GM12878 (cell line): Measurements from ENCODE around the gene TGFB1.

Experiments used
- POLR2A ChIP-seq: IDR thresholded peaks from 2 replicates; pipeline ENCODE4 v1.6.1; 2011; ENCODE audit warnings: low read depth, mild to moderate bottlenecking, low read length
- TCF7 ChIP-seq: IDR thresholded peaks from 2 replicates; pipeline ENCODE4 v1.6.1; 2014; ENCODE audit warnings: antibody characterized with exemption, borderline replicate concordance
- TF ChIP-seq, protein P1 (sequence below), 3 experiments: IDR thresholded peaks in 2 of 3; conservative IDR thresholded peaks in 1 of 3; 2 replicates each; pipeline ENCODE4 v1.5.1; 2011; ENCODE audit warnings: low read depth in 3 of 3, low read length in 3 of 3, mild to moderate bottlenecking in 3 of 3, control low read depth in 2 of 3, moderate library complexity in 2 of 3, inconsistent platforms in 1 of 3, mixed read lengths in 1 of 3; ENCODE audit not compliant: control insufficient read depth in 2 of 3, insufficient read depth in 1 of 3; ENCODE audit errors: extremely low read depth in 1 of 3

DNA sequence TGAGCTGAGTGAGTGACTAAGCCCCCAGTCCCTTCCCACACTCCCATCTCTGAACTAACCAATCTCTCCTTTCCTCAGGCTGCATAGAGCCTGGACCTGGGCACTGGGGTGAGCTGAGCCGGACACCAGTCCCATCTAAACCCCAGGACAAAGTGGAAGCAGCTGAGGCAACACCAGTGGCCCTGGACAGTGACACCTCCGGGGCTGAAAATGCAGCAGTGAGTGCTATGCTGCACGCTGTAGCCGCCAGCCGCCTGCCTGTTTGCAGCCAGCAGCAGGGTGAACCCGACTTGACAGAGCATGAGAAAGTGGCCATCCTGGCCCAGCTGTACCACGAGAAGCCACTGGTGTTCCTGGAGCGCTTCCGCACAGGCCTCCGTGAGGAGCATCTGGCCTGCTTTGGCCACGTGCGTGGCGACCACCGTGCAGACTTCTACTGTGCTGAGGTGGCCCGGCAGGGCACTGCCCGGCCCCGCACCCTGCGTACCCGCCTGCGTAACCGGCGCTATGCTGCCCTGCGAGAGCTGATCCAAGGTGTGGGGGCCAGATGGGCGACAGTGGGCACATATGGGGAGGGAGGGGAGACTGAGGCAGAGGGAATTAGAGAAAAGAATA lies 37.3 kb downstream of the TGFB1 start:
- no peak for TF ChIP-seq TCF7
- TF ChIP-seq, protein P1, sequence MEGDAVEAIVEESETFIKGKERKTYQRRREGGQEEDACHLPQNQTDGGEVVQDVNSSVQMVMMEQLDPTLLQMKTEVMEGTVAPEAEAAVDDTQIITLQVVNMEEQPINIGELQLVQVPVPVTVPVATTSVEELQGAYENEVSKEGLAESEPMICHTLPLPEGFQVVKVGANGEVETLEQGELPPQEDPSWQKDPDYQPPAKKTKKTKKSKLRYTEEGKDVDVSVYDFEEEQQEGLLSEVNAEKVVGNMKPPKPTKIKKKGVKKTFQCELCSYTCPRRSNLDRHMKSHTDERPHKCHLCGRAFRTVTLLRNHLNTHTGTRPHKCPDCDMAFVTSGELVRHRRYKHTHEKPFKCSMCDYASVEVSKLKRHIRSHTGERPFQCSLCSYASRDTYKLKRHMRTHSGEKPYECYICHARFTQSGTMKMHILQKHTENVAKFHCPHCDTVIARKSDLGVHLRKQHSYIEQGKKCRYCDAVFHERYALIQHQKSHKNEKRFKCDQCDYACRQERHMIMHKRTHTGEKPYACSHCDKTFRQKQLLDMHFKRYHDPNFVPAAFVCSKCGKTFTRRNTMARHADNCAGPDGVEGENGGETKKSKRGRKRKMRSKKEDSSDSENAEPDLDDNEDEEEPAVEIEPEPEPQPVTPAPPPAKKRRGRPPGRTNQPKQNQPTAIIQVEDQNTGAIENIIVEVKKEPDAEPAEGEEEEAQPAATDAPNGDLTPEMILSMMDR (IDR thresholded peaks at IDR 0.05 in 2 of 3, conservative IDR thresholded peaks at IDR 0.05 in 1 of 3; ENCODE audit: control insufficient read depth in 2 of 3, extremely low read depth in 1 of 3, insufficient read depth in 1 of 3, low read depth in 3 of 3, low read length in 3 of 3), result no peak
- peak; percentile 27; the same call in 1 of the 2 replicates for TF ChIP-seq POLR2A
